Stimulated activated CD4-positive, alpha-beta T cell treated with anti-CD3 and anti-CD28 coated beads, Interleukin-4, amount 100 ng/mL, for 4 hours (primary cell): ENCODE data around the gene UTP11.
"Not testable (repeated sequence)": the region's sequence is repeated elsewhere in the genome, so short reads cannot be mapped to it uniquely, and the experiment has no call there.

Source experiments
- DNase-seq, 2 experiments: peaks; one replicate each; pipeline ENCODE4 v3.0.0-alpha.2; 2020

UTP11 gene

GRCh38 chr1:38028105-38028591 is 15.6 kb downstream of the UTP11 start:
- DNase-seq = peak; percentile 49 to 63

- no peak for DNase-seq
These were observed 16.1 kb downstream of the UTP11 start for GRCh38 chr1:38028671-38029070.

GRCh38 chr1:38029081-38029681 is 16.6 kb downstream of the UTP11 start:
- DNase-seq = no peak

- DNase-seq = peak; percentile 64 to 71
These were observed 17.4 kb downstream of the UTP11 start for GRCh38 chr1:38029685-38030511.

- DNase-seq = no peak
These were observed 18.3 kb downstream of the UTP11 start for GRCh38 chr1:38030596-38031512.

GRCh38 chr1:38031513-38031866 is 19.0 kb downstream of the UTP11 start:
- DNase-seq = no peak

GRCh38 chr1:38032992-38033391 is 20.5 kb downstream of the UTP11 start:
- not testable (repeated sequence) for DNase-seq

GRCh38 chr1:38034871-38035270 is 22.3 kb downstream of the UTP11 start:
- no peak for DNase-seq

GRCh38 chr1:38037221-38037939 is 24.8 kb downstream of the UTP11 start:
- DNase-seq = no peak

- DNase-seq = no peak
These were observed 26.3 kb downstream of the UTP11 start for GRCh38 chr1:38038861-38039260.

- DNase-seq = no peak
These were observed 27.0 kb downstream of the UTP11 start for GRCh38 chr1:38039331-38040088.

- DNase-seq = no peak
These were observed 29.7 kb downstream of the UTP11 start for GRCh38 chr1:38041936-38042834.

- no peak for DNase-seq
These were observed 30.7 kb downstream of the UTP11 start for GRCh38 chr1:38043036-38043747.

GRCh38 chr1:38044221-38045215 is 32.0 kb downstream of the UTP11 start:
- no peak for DNase-seq

GRCh38 chr1:38045401-38046332 is 33.1 kb downstream of the UTP11 start:
- DNase-seq = no peak

- DNase-seq = no peak
These were observed 33.9 kb downstream of the UTP11 start, which contains the start of gene POU3F1 for GRCh38 chr1:38046333-38046883. POU3F1 (minus strand) TSS chr1:38046793; CDS start chr1:38046743, 50 bp downstream.
